Activated T-cell treated with anti-CD3 and anti-CD28 coated beads for 1 hour (primary cell): ENCODE measurements around the gene SLC39A11.
A peak's percentile ranks its signal among the peaks of the same experiment; 100 is the strongest.
"Not testable (repeated sequence)": the region's sequence is repeated elsewhere in the genome, so short reads cannot be mapped to it uniquely, and the experiment has no call there.

Experiments
- DNase-seq: peaks from one replicate; pipeline ENCODE4 v3.0.0-alpha.2; 2020; ENCODE audit warnings: low read depth

SLC39A11 gene

GRCh38 chr17:73007407-73007806 is 85.1 kb downstream of the SLC39A11 start:
- no peak for DNase-seq

- DNase-seq: no peak
Observed at GRCh38 chr17:73005360-73005759, 87.1 kb downstream of the SLC39A11 start.

- DNase-seq: no peak
Observed at GRCh38 chr17:73003487-73003886, 89.0 kb downstream of the SLC39A11 start.

- DNase-seq: no peak
Observed at GRCh38 chr17:73000832-73001231, 91.7 kb downstream of the SLC39A11 start.

GRCh38 chr17:72999474-72999873 is 93.0 kb downstream of the SLC39A11 start:
- DNase-seq: not testable (repeated sequence)

- DNase-seq: no peak
Observed at GRCh38 chr17:72998343-72998742, 94.1 kb downstream of the SLC39A11 start.

GRCh38 chr17:72997559-72997958 is 94.9 kb downstream of the SLC39A11 start:
- DNase-seq: no peak

- DNase-seq: no peak
Observed at GRCh38 chr17:72996791-72997190, 95.7 kb downstream of the SLC39A11 start.

GRCh38 chr17:72995008-72995656 is 97.4 kb downstream of the SLC39A11 start:
- no peak for DNase-seq

- DNase-seq: not testable (repeated sequence)
Observed at GRCh38 chr17:72992783-72993467, 99.6 kb downstream of the SLC39A11 start.

GRCh38 chr17:72991651-72992050 is 100.8 kb downstream of the SLC39A11 start:
- no peak for DNase-seq

- DNase-seq: no peak
Observed at GRCh38 chr17:72989074-72989610, 103.3 kb downstream of the SLC39A11 start.

GRCh38 chr17:72988451-72988850 is 104.0 kb downstream of the SLC39A11 start:
- no peak for DNase-seq

GRCh38 chr17:72987166-72987565 is 105.3 kb downstream of the SLC39A11 start:
- no peak for DNase-seq

GRCh38 chr17:72985882-72986720 is 106.4 kb downstream of the SLC39A11 start:
- peak; percentile 9 for DNase-seq

- DNase-seq: no peak
Observed at GRCh38 chr17:72984926-72985325, 107.6 kb downstream of the SLC39A11 start.

GRCh38 chr17:72984145-72984925 is 108.2 kb downstream of the SLC39A11 start:
- no peak for DNase-seq

- DNase-seq: no peak
Observed at GRCh38 chr17:72982680-72983079, 109.8 kb downstream of the SLC39A11 start.

GRCh38 chr17:72978593-72979218 is 113.8 kb downstream of the SLC39A11 start:
- no peak for DNase-seq

GRCh38 chr17:72977771-72978417 is 114.6 kb downstream of the SLC39A11 start:
- DNase-seq: no peak
